Gastroesophageal sphincter (tissue), 3 donors: Measurements from ENCODE around the gene DMD.

Source experiments
- EP300 ChIP-seq: sonication (generic); formaldehyde crosslinking; IDR thresholded peaks from one replicate; pipeline ENCODE4 v1.6.1; 2017; ENCODE audit warnings: antibody characterized with exemption, mild to moderate bottlenecking
- POLR2A ChIP-seq, 2 donors: fragments of 450-650 bp; IDR thresholded peaks; one replicate each; pipeline ENCODE4 v1.6.1; 2017; ENCODE audit warnings: antibody characterized with exemption in 2 of 2, mild to moderate bottlenecking in 2 of 2, moderate library complexity in 1 of 2
- TF ChIP-seq, protein P1 (sequence below), 4 experiments: fragments of 200-600 bp in 2 of 4; fragments of 450-650 bp in 2 of 4; sonication (generic) in 1 of 4; IDR thresholded peaks; one replicate each; pipeline ENCODE4 v1.5.1; 2017 to 2019; ENCODE audit warnings: antibody characterized with exemption in 4 of 4, mild to moderate bottlenecking in 2 of 4, moderate library complexity in 2 of 4

DNA sequence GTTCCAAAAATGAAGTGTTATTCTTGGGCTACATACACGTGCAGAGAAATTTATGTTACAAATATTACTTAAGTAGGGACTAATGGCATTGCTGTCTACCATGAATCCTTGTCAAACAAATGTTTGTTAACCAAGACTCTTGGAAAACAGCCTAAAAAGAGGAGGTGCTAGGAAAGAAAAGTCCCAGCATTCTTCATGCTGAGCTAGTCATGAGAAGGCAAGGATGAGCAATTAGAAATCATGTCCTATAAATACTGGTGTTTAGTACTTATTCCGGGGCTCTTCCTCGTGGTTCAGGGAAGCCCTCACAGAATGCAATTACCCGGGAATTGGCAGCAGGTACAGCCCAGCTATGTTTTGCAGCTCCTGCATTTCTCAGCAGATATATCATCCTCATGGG lies 1761.4 kb downstream of the DMD start:
- TF ChIP-seq EP300 (no peak), POLR2A (IDR thresholded peaks at IDR 0.05) (no peak)
- TF ChIP-seq, protein P1, sequence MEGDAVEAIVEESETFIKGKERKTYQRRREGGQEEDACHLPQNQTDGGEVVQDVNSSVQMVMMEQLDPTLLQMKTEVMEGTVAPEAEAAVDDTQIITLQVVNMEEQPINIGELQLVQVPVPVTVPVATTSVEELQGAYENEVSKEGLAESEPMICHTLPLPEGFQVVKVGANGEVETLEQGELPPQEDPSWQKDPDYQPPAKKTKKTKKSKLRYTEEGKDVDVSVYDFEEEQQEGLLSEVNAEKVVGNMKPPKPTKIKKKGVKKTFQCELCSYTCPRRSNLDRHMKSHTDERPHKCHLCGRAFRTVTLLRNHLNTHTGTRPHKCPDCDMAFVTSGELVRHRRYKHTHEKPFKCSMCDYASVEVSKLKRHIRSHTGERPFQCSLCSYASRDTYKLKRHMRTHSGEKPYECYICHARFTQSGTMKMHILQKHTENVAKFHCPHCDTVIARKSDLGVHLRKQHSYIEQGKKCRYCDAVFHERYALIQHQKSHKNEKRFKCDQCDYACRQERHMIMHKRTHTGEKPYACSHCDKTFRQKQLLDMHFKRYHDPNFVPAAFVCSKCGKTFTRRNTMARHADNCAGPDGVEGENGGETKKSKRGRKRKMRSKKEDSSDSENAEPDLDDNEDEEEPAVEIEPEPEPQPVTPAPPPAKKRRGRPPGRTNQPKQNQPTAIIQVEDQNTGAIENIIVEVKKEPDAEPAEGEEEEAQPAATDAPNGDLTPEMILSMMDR (IDR thresholded peaks at IDR 0.05): no peak
